ENCODE measurements around the gene LGALS4.

LGALS4 gene

DNA sequence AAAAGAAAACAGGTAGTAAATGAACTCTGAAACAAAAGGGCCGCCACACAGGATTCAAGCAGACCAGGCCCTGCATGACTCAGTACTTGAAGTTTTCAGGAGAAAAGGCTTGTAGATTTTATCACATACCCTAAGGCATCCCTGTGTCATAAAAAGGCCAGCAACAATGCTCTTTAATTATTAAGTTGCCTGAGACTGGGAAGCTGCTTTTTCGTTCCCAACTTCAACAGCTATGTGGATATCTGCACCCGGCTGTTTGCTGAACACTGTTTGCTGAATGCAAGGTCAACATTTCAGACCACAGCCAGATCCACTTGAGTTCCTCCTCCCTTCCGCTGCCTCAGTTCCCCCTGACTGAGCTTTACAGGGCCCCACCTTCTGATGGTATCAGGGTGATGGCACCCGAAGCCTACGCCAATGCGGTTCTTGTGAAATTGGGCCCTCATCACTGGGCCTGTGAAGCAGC lies 24.9 kb upstream of the LGALS4 start:
- DNase-seq (ENCODE audit: low read depth): no peak
- TF ChIP-seq, protein P1, sequence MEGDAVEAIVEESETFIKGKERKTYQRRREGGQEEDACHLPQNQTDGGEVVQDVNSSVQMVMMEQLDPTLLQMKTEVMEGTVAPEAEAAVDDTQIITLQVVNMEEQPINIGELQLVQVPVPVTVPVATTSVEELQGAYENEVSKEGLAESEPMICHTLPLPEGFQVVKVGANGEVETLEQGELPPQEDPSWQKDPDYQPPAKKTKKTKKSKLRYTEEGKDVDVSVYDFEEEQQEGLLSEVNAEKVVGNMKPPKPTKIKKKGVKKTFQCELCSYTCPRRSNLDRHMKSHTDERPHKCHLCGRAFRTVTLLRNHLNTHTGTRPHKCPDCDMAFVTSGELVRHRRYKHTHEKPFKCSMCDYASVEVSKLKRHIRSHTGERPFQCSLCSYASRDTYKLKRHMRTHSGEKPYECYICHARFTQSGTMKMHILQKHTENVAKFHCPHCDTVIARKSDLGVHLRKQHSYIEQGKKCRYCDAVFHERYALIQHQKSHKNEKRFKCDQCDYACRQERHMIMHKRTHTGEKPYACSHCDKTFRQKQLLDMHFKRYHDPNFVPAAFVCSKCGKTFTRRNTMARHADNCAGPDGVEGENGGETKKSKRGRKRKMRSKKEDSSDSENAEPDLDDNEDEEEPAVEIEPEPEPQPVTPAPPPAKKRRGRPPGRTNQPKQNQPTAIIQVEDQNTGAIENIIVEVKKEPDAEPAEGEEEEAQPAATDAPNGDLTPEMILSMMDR (IDR thresholded peaks at IDR 0.05; ENCODE audit: control insufficient read depth, insufficient read depth, low read depth, low read length, missing control alignments): no peak
- H3K4me3 ChIP-seq (ENCODE audit: control insufficient read depth, low read depth, low read length): no peak overlapping the region

GRCh38 chr19:38836983-38837626 lies 24.4 kb upstream of the LGALS4 start:
- no peak for DNase-seq (ENCODE audit: low read depth)
- TF ChIP-seq, protein P1 (IDR thresholded peaks at IDR 0.05; ENCODE audit: control insufficient read depth, insufficient read depth, low read depth, low read length, missing control alignments): no peak
- no peak overlapping the region for H3K4me3 ChIP-seq (ENCODE audit: control insufficient read depth, low read depth, low read length)

- TF ChIP-seq, protein P1 (IDR thresholded peaks at IDR 0.05; ENCODE audit: control insufficient read depth, insufficient read depth, low read depth, low read length, missing control alignments): no peak
- no peak for DNase-seq (ENCODE audit: low read depth)
- H3K4me3 ChIP-seq (ENCODE audit: control insufficient read depth, low read depth, low read length): no peak overlapping the region
These were observed 23.6 kb upstream of the LGALS4 start for GRCh38 chr19:38836159-38836982.

- H3K4me3 ChIP-seq (ENCODE audit: control insufficient read depth, low read depth, low read length): no peak overlapping the region
- TF ChIP-seq, protein P1 (IDR thresholded peaks at IDR 0.05; ENCODE audit: control insufficient read depth, insufficient read depth, low read depth, low read length, missing control alignments): no peak
- DNase-seq (ENCODE audit: low read depth): no peak
These were observed 21.8 kb upstream of the LGALS4 start for GRCh38 chr19:38834590-38834989.

- no peak overlapping the region for H3K4me3 ChIP-seq (ENCODE audit: control insufficient read depth, low read depth, low read length)
- DNase-seq (ENCODE audit: low read depth): no peak
- TF ChIP-seq, protein P1 (IDR thresholded peaks at IDR 0.05; ENCODE audit: control insufficient read depth, insufficient read depth, low read depth, low read length, missing control alignments): no peak
These were observed 21.4 kb upstream of the LGALS4 start for GRCh38 chr19:38834104-38834490.

DNA sequence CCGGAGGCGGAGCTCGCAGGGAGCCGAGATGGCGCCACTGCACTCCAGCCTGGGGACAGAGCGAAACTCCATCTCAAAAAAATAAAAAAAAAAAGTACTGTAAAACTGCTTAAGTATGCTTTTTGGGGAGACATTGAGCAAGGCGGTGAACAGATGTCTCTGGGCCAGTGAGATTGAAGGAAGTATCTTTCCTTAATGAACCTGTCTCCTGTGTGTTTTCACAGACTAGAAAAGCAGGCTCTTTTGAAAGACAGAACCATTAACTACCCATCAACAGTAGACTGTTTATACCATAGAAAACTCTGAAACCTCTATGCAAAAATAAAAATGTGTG lies 20.3 kb upstream of the LGALS4 start:
- H3K4me3 ChIP-seq (ENCODE audit: control insufficient read depth, low read depth, low read length): no peak overlapping the region
- no peak for DNase-seq (ENCODE audit: low read depth)
- TF ChIP-seq, protein P1 (IDR thresholded peaks at IDR 0.05; ENCODE audit: control insufficient read depth, insufficient read depth, low read depth, low read length, missing control alignments): no peak
